Parathyroid adenoma (tissue), 2 donors: ENCODE data around the gene HTR3B.
"Not testable (repeated sequence)": the region's sequence is repeated elsewhere in the genome, so short reads cannot be mapped to it uniquely, and the experiment has no call there.

Experiments
- H2AFZ ChIP-seq: fragments of 300-600 bp; sonication (generic); one replicate; pipeline ENCODE4 v1.7.0; 2017; ENCODE audit warnings: antibody characterized with exemption, mild to moderate bottlenecking
- H3K27ac ChIP-seq: fragments of 300-600 bp; sonication (generic); one replicate; pipeline ENCODE4 v1.7.0; 2017
- H3K27me3 ChIP-seq: fragments of 300-600 bp; sonication (generic); one replicate; pipeline ENCODE4 v1.7.0; 2017; ENCODE audit warnings: low read length; ENCODE audit not compliant: control insufficient read depth, insufficient read depth
- H3K36me3 ChIP-seq: fragments of 300-600 bp; sonication (generic); one replicate; pipeline ENCODE4 v1.7.0; 2017; ENCODE audit warnings: low read length; ENCODE audit not compliant: control insufficient read depth, insufficient read depth
- H3K4me1 ChIP-seq: fragments of 300-600 bp; sonication (generic); one replicate; pipeline ENCODE4 v1.7.0; 2017; ENCODE audit warnings: control low read depth
- H3K4me2 ChIP-seq: fragments of 300-600 bp; sonication (generic); one replicate; pipeline ENCODE4 v1.7.0; 2017; ENCODE audit warnings: low read length
- H3K4me3 ChIP-seq: fragments of 300-600 bp; sonication (generic); one replicate; pipeline ENCODE4 v1.7.0; 2017; ENCODE audit warnings: low read depth, low read length
- H3K79me2 ChIP-seq: fragments of 300-600 bp; sonication (generic); one replicate; pipeline ENCODE4 v1.7.0; 2017; ENCODE audit warnings: control low read depth
- H3K9ac ChIP-seq: fragments of 300-600 bp; sonication (generic); one replicate; pipeline ENCODE4 v1.7.0; 2017; ENCODE audit warnings: mild to moderate bottlenecking
- H3K9me3 ChIP-seq: fragments of 300-600 bp; sonication (generic); one replicate; pipeline ENCODE4 v1.7.0; 2017; ENCODE audit warnings: low read length; ENCODE audit not compliant: control insufficient read depth
- TF ChIP-seq, protein P1 (sequence below): fragments of 300-600 bp; sonication (generic); IDR thresholded peaks from one replicate; pipeline ENCODE4 v1.7.0; 2017; ENCODE audit warnings: antibody characterized with exemption, mild to moderate bottlenecking
- donor health status: primary hyperparathyroidism.

Gene HTR3B

DNA sequence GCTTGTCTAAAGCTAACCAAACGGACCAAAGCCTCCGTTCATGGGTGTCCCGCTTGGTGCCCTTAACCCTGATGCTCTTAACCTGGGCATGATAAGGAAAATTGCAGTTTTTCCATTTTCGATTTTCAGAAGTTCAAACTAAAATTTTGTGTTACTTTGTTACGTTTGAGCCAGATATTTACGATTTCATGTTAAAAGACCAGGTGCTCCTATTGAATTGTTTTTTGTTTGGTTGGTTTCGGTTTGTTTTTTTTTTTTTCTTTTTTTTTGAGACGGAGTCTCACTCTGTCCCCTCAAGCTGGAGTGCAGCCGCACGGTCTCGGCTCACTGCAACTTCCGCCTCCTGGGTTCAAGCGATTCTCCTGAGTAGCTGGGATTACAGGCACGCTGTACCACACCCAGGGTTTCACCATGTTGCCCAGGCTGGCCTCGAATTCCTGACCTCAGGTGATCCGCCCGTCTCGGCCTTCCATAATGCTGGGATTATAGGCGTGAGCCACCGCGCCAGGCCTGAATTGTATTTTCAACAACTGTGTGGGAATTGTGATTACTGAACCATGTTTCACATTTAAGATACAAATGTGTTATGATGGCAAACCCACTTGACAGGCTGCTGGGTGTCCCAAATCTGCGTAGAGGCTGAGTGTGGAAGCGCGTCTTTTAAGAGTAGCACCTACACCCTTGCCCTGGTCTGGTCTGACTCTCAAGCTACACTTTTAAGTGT, 28.4 kb upstream of the HTR3B start:
- no peaks in the 10 kb centered on the region for H3K9me3 ChIP-seq
- TF ChIP-seq, protein P1, sequence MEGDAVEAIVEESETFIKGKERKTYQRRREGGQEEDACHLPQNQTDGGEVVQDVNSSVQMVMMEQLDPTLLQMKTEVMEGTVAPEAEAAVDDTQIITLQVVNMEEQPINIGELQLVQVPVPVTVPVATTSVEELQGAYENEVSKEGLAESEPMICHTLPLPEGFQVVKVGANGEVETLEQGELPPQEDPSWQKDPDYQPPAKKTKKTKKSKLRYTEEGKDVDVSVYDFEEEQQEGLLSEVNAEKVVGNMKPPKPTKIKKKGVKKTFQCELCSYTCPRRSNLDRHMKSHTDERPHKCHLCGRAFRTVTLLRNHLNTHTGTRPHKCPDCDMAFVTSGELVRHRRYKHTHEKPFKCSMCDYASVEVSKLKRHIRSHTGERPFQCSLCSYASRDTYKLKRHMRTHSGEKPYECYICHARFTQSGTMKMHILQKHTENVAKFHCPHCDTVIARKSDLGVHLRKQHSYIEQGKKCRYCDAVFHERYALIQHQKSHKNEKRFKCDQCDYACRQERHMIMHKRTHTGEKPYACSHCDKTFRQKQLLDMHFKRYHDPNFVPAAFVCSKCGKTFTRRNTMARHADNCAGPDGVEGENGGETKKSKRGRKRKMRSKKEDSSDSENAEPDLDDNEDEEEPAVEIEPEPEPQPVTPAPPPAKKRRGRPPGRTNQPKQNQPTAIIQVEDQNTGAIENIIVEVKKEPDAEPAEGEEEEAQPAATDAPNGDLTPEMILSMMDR = no peak
- no peaks in the 10 kb centered on the region for H3K4me1 ChIP-seq

DNA sequence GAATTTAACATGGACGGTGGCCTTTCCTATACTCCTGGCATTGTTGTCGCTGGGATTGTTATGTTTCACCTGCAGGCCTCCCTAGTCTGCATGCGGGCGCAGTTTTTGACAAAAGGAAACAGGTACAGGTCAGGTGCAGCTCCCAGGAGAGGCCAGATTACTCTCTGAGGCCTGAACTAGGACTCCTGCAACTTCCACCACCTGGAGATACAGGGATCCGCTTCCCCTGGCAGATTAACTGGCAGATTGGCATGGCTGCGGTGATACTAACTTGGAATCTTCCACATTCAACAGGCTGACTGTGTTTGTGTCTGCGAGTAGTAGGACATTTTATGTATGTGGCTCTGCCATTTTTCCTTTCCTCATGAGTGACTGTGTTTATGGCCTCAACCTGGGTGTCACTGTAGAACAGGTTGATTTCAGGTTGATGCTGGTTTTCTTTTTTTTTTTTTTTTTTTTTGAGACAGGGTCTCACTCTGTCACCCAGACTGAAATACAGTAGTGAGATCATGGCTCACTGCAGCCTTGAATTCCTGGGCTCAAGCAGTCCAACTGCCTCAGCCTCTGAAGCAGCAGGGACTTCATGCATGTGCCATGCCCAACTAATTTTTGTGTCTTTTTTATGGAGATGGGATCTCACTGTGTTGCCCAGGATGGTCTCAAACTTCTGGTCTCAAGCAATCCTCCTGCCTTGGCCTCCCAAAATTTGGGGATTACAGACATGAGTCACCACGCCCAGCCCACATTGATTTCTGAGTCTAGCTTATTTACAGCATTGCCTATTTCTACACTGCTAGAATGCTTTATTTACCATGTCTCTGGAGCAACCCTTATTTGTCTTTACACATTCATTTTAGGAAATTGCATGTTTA, 27.6 kb upstream of the HTR3B start:
- Histone ChIP-seq H3K36me3 (no peaks in the 10 kb centered on the region), H3K9ac (no peak overlapping the region), H3K79me2 (peaks cover 2% of the 10 kb centered on the region), H3K27ac (no peak overlapping the region), H3K4me1 (no peaks in the 10 kb centered on the region), H3K4me3 (no peak overlapping the region), H3K27me3 (no peaks in the 10 kb centered on the region), H3K9me3 (no peaks in the 10 kb centered on the region), H3K4me2 (no peak overlapping the region), H2AFZ (no peak overlapping the region)
- TF ChIP-seq, protein P1 = no peak

More for the DNA sequence above, 28.4 kb upstream of the HTR3B start:
- H2AFZ ChIP-seq = peak overlapping the region; percentile 93
- H3K27ac ChIP-seq = peak overlapping the region; percentile 97
- H3K79me2 ChIP-seq = peaks cover 2% of the 10 kb centered on the region
- H3K4me2 ChIP-seq = peak overlapping the region; percentile 84
- H3K9ac ChIP-seq = peak overlapping the region; percentile 67
- no peaks in the 10 kb centered on the region for H3K27me3 ChIP-seq
- no peaks in the 10 kb centered on the region for H3K36me3 ChIP-seq
- H3K4me3 ChIP-seq = peak overlapping the region; percentile 64

DNA sequence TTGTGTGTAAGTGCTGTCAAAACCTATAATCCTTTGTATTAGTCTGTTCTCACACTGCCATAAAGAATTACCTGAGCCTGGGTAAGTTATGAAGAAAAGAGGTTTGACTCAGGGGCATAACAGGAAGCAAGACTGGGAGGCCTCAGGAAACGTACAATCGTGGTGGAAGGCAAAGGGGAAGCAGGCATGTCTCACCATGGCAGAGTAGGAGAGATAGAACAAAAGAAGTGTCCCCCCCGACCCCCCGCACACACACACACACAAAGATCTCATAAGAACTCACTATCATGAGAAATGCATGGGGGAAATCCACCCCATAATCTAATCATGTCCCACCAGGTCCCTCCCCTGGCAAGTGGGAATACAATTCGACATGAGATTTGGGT, 26.9 kb upstream of the HTR3B start:
- H3K36me3 ChIP-seq = no peaks in the 10 kb centered on the region
- H3K27me3 ChIP-seq = no peaks in the 10 kb centered on the region
- H3K4me3 ChIP-seq = no peak overlapping the region
- no peak overlapping the region for H3K4me2 ChIP-seq
- peaks cover 2% of the 10 kb centered on the region for H3K79me2 ChIP-seq
- no peaks in the 10 kb centered on the region for H3K9me3 ChIP-seq
- no peak overlapping the region for H3K9ac ChIP-seq
- no peaks in the 10 kb centered on the region for H3K4me1 ChIP-seq
- TF ChIP-seq, protein P1 = no peak
- no peak overlapping the region for H2AFZ ChIP-seq
- H3K27ac ChIP-seq = no peak overlapping the region

DNA sequence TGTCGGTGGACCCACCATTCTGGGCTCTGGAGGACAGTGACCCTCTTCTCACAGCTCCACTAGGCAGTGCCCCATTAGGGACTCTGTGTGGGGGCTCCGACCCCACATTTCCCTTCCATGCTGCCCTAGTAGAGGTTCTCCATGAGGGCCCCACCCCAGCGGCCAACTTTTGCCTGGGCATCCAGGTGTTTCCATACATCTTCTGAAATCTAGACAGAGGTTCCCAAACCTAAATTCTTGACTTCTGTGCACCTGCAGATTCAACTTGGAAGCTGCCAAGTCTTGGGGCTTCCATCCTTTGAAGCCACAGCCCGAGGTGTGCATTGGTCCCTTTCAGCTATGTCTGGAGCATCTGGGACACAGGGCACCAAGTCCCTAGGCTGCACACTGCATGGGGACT, 25.1 kb upstream of the HTR3B start:
- H3K9me3 ChIP-seq, H3K27ac ChIP-seq, H3K4me3 ChIP-seq, H3K79me2 ChIP-seq, H3K4me1 ChIP-seq, H3K9ac ChIP-seq, H3K36me3 ChIP-seq, H3K4me2 ChIP-seq, H3K27me3 ChIP-seq, H2AFZ ChIP-seq: not testable (repeated sequence)

DNA sequence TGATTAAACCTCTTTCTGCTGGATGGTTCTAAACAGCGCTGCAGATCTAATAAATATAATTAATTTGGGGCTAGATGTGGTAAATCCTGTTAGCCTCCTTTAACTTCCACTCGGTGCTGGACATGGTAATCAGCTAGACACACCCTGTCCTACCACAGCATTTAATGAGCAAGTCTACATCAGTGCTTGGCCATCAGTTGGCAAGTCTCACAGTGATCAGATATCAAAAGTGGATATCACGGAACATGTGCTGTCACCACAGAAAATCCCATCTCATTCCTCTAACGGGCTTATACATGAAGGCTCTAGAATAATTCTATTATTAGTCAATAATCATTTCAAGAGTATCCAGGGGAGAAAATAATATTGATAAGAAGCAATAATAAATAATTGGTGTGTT, 23.6 kb upstream of the HTR3B start:
- no peaks in the 10 kb centered on the region for H3K4me1 ChIP-seq
- no peaks in the 10 kb centered on the region for H3K79me2 ChIP-seq
- H3K36me3 ChIP-seq = no peaks in the 10 kb centered on the region
- TF ChIP-seq, protein P1 = no peak
- no peaks in the 10 kb centered on the region for H3K9me3 ChIP-seq
- no peaks in the 10 kb centered on the region for H3K27me3 ChIP-seq
- no peak overlapping the region for H2AFZ ChIP-seq
- no peak overlapping the region for H3K27ac ChIP-seq
- no peak overlapping the region for H3K9ac ChIP-seq
- no peak overlapping the region for H3K4me3 ChIP-seq
- no peak overlapping the region for H3K4me2 ChIP-seq
